Measurements from ENCODE around the gene ZFY.
"Not testable (repeated sequence)": the region's sequence is repeated elsewhere in the genome, so short reads cannot be mapped to it uniquely, and the experiment has no call there.

Gene ZFY

GRCh38 chrY:2973110-2973751 lies 38.0 kb downstream of the ZFY start:
- no peak for DNase-seq (ENCODE audit: low spot score)

DNA sequence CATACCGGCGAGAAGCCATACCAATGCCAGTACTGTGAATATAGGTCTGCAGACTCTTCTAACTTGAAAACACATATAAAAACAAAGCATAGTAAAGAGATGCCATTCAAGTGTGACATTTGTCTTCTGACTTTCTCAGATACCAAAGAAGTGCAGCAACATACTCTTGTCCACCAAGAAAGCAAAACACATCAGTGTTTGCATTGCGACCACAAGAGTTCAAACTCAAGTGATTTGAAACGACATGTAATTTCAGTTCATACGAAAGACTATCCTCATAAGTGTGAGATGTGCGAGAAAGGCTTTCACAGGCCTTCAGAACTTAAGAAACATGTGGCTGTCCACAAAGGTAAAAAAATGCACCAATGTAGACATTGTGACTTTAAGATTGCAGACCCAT lies 44.1 kb downstream of the ZFY start:
- DNase-seq (ENCODE audit: low spot score), result no peak

DNA sequence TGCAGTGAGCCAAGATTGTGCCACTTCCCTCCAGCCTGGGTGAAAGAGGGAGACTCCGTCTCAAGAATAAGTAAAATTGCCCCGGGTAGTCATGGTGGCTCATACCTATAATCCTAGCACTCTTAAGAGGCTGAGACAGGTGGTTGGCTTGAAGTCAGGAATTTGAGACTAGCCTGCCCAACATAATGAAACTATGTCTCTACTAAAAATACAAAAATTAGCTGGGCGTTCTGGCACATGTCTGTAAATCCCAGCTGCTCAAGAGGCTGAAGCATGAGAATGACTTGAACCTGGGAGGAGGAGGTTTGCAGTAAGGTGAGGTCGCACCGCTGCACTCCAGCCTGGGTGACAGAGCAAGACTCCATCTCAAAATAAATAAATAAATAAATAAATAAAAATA lies 49.3 kb downstream of the ZFY start:
- no peak for DNase-seq (ENCODE audit: low spot score)

DNA sequence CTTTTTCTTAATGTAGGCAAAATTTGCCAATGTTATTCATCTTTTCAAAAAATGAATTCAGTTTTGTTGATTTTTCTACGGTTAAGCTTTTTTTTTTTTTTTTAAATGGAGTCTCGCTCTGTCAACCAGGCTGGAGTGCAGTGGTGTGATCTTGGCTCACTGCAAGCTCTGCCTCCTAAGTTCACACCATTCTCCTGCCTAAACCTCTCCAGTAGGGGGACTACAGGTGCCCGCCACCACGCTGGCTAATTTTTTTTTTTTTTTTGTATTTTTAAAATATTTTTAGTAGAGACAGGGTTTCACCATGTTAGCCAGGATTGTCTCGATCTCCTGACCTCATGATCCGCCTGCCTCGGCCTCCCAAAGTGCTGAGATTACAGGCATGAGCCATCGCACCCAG lies 52.0 kb downstream of the ZFY start:
- DNase-seq (ENCODE audit: low spot score), result not testable (repeated sequence)

DNA sequence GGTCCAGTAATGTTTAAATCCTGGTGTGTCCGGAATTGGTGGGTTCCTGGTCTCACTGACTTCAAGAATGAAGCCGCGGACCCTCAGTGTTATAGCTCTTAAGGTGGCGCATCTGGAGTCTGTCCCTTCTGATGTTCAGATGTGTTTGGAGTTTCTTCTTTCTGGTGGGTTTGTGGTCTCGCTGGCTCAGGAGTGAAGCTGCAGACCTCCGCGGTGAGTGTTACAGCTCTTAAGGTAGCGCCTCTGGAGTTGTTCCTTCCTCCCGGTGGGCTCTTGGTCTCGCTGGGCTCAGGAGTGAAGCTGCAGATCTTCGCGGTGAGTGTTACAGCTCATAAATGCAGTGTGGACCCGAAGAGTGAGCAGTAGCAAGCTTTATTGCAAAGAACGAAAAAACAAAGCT lies 62.2 kb downstream of the ZFY start:
- DNase-seq (ENCODE audit: low spot score), result not testable (repeated sequence)

DNA sequence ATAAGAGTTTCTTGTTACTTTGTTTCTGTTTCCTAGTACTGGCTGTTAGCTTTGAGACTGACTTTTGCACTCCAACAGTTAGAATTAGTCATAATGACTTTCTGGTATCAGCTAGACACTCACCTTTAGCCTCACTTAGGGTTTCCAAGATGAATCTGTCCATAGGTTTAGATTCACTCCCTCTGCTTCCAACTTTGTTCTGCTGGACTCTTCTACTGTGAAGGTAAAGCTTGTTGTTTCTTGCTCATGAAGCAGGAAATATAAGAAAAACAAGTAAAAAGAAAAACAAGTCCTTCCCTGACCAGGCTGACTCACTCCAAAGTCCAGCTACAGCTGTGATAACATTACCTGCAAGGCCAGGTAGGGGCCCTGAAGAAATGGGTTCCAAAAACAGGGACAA lies 67.0 kb downstream of the ZFY start:
- DNase-seq (ENCODE audit: low spot score), result no peak

DNA sequence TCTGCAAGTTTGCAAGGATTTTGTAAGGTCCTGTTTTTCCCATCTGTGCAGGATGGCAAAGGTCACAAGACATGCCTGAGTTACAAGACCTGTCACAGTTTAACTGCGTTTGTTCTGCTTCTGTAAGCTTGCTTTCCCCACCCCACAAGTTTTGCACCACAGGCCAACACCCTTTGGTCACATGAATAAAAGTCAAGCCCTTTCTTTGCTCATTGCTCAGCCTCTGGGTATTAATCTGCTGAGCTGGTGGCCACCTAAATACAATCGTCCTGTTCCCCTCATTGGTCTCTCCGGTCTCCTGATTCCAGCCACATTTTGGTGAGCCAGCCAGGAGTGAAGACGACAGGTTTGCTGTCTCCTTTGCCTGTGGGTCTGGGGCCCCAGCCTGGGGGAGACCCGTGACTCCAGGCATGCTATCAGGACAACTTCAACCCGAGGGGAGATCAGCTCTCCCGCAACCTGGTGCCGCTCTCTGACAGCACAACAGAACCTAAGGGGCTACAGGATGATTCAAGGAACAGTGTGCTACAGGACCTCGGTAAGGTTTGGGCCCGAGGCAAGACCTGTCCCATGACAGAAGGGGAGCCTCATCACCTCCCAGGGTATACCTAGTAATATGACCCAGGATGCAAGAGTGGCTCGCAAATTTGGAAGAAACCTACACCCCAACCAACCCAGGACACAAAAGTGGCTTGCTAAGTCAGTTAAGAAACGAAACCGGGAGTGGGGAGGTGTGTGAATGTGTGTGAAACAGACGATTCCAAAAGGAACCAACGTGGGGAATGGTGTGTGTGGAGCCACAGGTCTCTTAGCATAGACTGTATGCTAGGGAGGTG lies 67.7 kb downstream of the ZFY start:
- no peak for DNase-seq (ENCODE audit: low spot score)

DNA sequence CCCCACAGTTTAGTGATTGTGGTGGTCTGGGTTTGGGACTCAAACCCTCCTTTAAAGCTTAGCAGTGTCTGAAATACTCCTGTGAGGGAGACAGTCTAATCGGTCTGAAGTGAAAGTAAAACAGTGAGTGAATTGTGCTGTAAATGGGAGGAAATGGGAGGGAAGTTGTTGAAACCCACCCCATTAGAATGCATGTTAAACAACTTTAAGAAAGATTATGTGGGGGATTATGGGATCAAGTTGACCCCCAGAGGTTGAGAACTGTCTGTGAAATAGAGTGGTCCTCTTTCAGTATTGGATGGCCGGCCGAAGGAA lies 68.3 kb downstream of the ZFY start:
- DNase-seq (ENCODE audit: low spot score), result no peak

GRCh38 chrY:3003846-3004245 lies 68.7 kb downstream of the ZFY start:
- no peak for DNase-seq (ENCODE audit: low spot score)

DNA sequence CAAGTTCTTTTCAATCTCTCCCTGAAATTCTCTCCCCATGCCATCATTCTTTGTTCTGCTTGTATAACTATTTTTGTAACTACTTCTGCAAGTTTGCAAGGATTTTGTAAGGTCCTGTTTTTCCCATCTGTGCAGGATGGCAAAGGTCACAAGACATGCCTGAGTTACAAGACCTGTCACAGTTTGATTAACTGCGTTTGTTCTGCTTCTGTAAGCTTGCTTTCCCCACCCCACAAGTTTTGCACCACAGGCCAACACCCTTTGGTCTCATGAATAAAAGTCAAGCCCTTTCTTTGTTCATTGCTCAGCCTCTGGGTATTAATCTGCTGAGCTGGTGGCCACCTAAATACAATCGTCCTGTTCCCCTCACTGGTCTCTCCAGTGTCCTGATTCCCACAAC lies 70.8 kb downstream of the ZFY start:
- DNase-seq (ENCODE audit: low spot score), result not testable (repeated sequence)

- DNase-seq (ENCODE audit: low spot score), result no peak
Observed at GRCh38 chrY:3007967-3008366, 72.8 kb downstream of the ZFY start.

DNA sequence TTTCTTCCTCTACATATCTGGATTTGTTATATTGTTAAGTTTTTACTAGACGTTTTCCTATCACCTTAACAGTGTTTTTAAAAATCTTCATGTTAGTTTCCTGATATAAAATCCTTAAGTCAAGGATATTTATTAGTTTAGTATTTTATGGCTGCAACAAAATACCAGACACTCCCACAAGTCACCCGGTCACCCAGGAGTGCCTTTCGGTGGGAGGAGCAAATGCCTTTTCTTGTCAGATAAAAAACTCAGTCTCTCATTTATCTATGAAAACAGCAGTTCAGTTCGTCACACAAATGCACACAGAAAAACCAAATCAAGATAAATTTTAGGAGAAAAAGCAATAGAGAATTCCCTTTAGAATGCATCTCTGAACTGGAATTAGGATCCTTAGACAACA lies 77.0 kb downstream of the ZFY start:
- DNase-seq (ENCODE audit: low spot score), result no peak

DNA sequence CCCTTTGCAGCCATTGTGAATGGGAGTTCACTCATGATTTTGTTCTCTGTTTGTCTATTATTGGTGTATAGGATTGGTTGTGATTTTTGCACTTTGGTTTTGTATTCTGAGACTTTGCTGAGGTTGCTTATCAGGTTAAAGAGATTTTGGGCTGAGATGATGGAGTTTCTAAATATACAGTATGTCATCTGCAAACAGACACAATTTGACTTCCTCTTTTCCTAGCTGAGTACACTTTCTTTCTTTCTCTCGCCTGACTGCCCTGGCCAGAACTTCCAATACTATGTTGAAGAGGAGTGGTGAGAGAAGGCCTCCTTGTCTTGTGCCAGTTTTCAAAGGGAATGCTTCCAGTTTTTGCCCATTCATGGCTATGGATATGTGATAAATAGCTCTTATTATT lies 81.4 kb downstream of the ZFY start:
- no peak for DNase-seq (ENCODE audit: low spot score)

GRCh38 chrY:3018546-3018945 lies 83.4 kb downstream of the ZFY start:
- no peak for DNase-seq (ENCODE audit: low spot score)

DNA sequence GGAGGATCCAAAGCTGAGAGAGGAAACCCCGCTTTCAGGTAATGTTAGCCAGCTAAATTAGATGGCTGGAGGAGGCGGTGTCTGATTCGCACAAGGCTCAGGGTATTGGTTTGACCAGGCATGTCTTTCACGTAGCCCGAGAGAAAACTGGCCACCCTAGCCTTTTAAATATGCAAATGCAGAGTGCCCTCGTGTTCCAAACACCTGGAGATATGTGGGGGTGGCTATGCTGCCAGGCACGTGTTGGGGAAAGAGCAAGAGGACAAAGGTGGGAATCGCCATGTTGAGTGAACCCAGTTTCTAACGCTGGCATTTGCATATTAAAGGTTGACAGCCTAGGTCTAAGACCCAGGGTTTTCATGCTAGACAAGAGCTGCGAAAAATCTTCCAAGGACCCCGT lies 84.4 kb downstream of the ZFY start:
- DNase-seq (ENCODE audit: low spot score), result no peak

DNA sequence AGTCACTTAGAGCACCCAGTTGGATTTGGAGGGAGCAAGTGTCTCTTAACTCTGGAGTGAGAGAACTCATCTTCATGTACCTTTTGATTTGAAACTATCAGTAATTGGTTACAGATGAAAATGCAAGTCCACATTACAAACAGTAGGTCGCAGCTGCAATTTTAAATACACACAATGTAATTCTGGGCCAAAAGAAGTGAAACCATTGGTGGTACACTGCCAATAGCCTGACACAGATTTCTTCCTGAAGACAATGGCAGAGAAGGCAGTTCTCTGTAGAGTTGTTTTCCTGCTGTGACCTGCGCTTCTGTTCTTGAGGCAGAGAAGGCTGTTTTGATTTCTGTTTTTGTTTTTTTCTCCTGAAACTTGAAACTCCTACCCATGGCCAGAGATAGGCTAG lies 86.0 kb downstream of the ZFY start:
- DNase-seq (ENCODE audit: low spot score), result no peak

GRCh38 chrY:3023606-3024005 lies 88.4 kb downstream of the ZFY start:
- no peak for DNase-seq (ENCODE audit: low spot score)

DNA sequence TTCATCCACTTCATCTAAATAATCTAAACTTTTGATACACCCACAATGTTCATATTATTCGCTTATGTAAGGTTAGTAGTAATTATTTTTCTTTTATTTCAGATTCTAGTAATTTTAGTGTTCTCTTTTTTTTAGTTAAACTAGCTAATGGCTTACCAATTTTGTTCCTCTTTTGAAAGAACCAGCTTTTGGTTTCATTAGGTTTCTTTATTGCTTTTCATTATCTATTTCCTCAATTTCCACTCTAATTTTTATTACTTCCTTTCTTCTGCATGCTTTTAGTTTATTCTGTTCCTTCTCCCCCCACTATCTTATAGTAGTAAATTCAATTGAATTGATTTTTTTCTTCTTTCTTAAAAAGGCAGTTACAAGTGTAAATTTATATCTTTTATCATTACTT lies 90.2 kb downstream of the ZFY start:
- DNase-seq (ENCODE audit: low spot score), result no peak
